Occipital lobe (tissue), 2 donors: ENCODE data around the gene DEPDC7. TPM values are rescaled to one million over a fixed set of nuclear protein-coding genes. Genes with fewer than 3 reads are reported as not detected.
"Not testable (repeated sequence)": the region's sequence is repeated elsewhere in the genome, so short reads cannot be mapped to it uniquely, and the experiment has no call there.

Experiments used
- DNase-seq: peaks from one replicate; lab custom pipeline; 2025; lab: John Stamatoyannopoulos, UW
- total RNA-seq: library from RNA; depleted of rRNA; stranded (reverse); fragments of >200 nt; gene quantifications from one replicate; pipeline ENCODE4 v1.2.3, GENCODE V29; 2014

DEPDC7 gene
- total RNA-seq, result 3.1 TPM

- DNase-seq, result peak; percentile 74
These were observed at the start of gene DEPDC7 for GRCh38 chr11:33015621-33016551. Gene DEPDC7 (plus strand): TSS chr11:33015878. CDS start chr11:33015956, 78 bp downstream.

GRCh38 chr11:32968541-32968940, 47.1 kb upstream of the DEPDC7 start:
- DNase-seq, result no peak

DNA sequence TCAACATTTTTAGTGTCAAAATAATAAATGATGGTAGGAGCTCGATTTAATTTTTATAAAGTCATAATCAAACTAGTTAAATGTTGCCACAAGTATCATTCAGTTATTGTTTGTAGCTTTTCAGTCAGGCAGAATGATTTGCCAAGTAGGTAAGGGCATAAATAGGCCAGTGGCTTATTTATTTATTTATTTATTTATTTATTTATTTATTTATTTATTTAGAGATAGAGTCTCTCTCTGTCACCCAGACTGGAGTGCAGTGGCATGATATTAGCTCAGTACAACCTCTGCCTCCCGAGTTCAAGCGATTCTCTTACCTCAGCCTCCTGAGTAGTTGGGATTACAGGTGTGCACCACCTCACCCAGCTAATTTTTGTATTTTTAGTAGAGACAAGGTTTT, 43.4 kb upstream of the DEPDC7 start:
- DNase-seq, result not testable (repeated sequence)

DNA sequence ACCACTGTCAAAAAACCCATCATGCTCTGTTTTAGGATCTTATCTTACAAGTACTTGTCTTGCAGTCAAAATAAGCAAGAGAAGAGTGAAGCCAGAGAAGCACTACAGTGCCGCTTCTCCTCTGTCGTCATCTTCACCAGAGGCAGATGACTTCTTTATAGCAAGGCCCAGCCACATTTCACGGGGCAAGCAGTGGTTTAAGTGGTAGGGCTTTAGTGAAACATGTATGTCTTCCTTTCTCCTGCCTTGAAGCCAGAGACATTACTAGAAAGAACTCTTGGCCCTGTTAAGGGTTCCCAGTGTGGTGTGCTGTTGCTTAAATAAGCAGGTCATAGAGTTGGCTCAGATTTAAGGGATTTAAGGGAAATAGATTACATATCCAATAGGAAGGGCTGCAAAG, 42.9 kb upstream of the DEPDC7 start:
- DNase-seq, result no peak

DNA sequence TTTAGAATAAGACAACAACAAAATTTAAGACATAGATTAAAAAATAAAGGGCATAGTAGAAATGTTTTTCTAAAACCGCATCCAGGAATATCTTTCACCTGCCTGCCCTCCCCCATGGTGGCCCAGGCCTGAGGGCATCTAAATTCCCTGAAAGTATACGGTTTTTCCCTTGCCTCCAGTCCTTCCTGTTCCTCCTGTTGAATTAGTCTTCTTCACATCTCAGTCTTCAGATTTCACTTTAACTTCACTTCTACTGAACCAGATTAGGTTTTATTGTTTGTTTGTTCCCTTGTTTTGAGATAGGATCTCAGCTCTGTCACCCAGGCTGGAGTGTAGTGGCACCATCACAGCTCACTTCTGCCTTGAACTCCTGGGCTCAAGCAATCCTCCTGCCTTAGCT, 33.1 kb upstream of the DEPDC7 start:
- no peak for DNase-seq

DNA sequence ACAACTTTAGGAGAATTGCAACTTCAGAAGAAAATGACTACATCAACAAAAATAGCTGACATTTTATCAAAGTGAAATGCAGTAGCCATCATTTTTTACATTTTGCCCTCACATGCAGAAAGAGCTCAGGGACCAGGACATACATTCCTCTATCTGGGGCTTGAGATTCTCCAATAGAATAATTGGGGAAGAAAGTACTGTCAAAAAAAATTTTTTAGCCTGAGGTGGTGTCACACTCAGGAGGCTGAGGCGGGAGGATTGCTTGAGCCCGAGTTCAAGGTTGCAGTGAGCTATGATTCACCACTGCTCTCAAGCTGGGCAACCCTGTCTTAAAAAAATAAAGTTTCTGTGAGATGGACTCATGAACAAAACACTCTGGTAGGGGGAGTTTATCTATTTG, 32.2 kb upstream of the DEPDC7 start:
- DNase-seq, result no peak

GRCh38 chr11:32985600-32985999, 30.1 kb upstream of the DEPDC7 start:
- no peak for DNase-seq

- no peak for DNase-seq
These were observed 27.8 kb upstream of the DEPDC7 start for GRCh38 chr11:32987851-32988250.

- DNase-seq, result no peak
These were observed 25.2 kb upstream of the DEPDC7 start for GRCh38 chr11:32990481-32990880.

DNA sequence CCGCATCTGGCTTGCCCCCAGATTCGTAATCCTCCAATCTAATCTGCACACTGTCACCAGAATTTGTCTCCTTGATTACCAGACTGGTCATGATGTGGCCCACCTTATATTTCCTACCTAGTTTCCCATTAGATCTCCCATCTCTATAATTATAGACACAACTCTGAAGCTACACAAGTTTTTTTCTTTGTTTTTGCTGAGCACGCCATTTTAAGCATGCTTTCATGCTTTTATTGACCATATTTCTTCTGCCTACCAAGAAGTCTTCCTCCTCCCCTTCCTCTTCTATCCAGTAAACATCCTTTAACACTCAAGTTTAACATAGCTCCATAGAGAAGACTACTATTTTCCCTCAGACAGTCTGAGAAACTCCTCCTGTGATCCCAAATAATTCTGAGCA, 24.3 kb upstream of the DEPDC7 start:
- DNase-seq, result no peak

GRCh38 chr11:32991898-32992297, 23.8 kb upstream of the DEPDC7 start:
- no peak for DNase-seq

DNA sequence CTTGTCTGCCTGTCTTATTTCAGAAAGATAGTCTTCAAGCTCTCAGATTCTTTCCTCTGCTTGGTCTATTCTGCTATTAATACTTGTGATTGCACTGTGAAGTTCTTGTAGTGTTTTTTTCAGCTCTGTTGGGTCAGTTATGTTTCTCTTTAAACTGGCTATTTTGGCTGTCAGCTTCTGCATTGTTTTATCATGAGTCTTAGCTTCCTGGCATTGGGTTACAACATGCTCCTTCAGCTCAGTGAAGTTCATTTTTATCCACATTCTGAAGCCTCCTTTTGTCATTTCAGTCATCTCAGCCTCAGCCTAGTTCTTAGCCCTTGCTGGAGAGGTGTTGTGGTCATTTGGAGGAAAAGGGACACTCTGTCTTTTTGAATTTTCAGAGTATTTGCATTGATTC, 15.5 kb upstream of the DEPDC7 start:
- no peak for DNase-seq

DNA sequence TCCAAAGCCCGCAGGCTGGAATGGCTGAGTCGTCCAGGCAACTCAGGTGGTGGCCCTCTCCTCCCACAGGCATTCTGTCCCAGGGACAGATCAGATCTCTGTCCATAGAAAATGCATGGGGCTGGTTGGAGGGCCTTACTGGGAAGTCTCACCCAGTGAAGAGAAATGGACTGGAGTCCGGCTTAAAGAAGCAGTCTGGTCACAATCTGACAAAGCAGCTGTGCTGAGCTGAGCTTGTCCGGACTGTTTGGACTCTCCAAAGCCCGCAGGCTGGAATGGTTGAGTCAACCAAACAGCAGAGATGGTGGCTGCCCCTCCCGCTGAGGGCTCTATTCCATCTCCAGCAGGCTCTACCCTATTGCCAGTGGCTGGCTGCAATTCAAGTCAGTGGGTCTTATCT, 14.4 kb upstream of the DEPDC7 start:
- DNase-seq, result no peak

GRCh38 chr11:33001751-33002542, 13.7 kb upstream of the DEPDC7 start:
- no peak for DNase-seq

DNA sequence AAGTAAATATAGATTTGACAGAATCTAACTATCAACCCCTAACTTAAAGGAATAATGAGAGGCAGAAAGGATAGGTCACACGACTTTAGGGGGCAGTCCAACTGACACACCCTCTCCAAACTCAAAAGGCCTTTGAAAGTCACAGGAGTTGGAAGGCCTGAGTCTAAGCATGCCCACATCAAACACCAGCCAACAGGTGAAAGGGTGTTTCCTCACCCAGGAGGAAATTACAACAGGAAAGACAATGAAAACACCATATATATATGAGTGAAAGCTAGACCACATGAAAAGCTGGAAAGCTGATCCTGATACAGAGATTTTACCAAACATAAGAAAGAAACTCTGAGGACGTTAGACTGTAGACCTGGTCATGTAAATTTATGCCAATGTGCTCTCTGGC, 10.5 kb upstream of the DEPDC7 start:
- no peak for DNase-seq

- no peak for DNase-seq
These were observed 9.7 kb upstream of the DEPDC7 start for GRCh38 chr11:33006010-33006409.

GRCh38 chr11:33013755-33014154, 1.9 kb upstream of the DEPDC7 start:
- no peak for DNase-seq

DNA sequence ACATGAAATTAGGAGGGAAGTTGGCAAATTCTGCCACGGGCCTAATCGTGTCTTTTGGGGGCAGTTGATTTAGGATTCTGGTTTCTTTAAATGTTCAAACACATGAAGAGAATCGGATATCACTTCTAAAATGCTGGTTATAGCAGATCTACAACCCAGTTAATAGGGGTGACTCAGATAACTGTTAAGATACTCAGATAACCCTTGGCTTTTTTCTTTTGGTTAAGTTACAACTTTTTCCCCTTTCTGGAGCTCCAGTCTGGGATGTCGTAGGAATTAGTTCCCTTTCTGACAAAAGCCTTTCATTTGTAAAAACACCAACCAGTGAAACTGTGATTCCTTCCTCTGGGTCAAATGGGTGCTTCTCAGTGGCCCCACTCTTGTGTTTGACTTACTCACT, 976 bp downstream of the DEPDC7 start:
- DNase-seq, result no peak

GRCh38 chr11:33017478-33017877, 1.8 kb downstream of the DEPDC7 start:
- DNase-seq, result no peak

- no peak for DNase-seq
These were observed 2.3 kb downstream of the DEPDC7 start for GRCh38 chr11:33017965-33018364.

GRCh38 chr11:33018840-33019239, 3.2 kb downstream of the DEPDC7 start:
- no peak for DNase-seq

GRCh38 chr11:33021501-33021900, 5.8 kb downstream of the DEPDC7 start:
- no peak for DNase-seq

DNA sequence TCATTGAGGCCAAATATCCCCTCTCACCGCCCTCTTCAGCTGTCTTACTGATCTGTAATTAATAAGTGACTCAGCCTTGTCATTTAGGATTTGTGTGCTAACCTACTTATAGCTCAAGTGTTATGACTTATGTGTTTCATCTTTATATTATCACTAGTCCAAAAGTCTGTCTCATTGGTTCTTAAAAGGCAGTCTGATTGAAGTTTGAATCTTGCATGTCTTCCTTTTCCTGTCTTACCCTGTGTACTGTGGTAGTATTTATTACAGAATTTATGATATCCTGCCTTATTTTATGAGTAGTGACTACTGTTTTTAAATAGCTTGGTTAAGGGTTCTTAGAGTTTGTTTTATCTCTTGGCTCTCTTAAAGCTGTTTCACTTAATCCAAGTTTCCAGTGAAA, 6.3 kb downstream of the DEPDC7 start:
- DNase-seq, result no peak
